SK-N-SH (cell line): ENCODE measurements around the gene ASPG. TPM values are rescaled to one million over a fixed set of nuclear protein-coding genes. Genes with fewer than 3 reads are reported as not detected.

Source experiments
- CTCF ChIA-PET: fragments of 300-600, 350-600 bp; formaldehyde crosslinking; extraction: SDS; loops from one replicate; lab custom pipeline; 2021; lab: Yijun Ruan, JAX
- POLR2A ChIA-PET: fragments of 350-600 bp; sonication (Branson Sonifier 250); formaldehyde crosslinking; extraction: SDS; loops from one replicate; lab custom pipeline; 2020; ENCODE audit warnings: antibody characterized with exemption, inconsistent platforms; lab: Yijun Ruan, JAX
- DNase-seq: peaks from one replicate; pipeline ENCODE4 v3.0.0; 2012
- H2AFZ ChIP-seq: fragments of 200-600 bp; sonication (generic); 2 replicates; pipeline ENCODE4 v1.8.1; 2016; ENCODE audit warnings: antibody characterized with exemption, mild to moderate bottlenecking, low read depth
- H3F3A ChIP-seq: fragments of 200-600 bp; sonication (generic); replicated peaks from 2 replicates; pipeline ENCODE3; 2016; ENCODE audit warnings: antibody characterized with exemption, mild to moderate bottlenecking; ENCODE audit not compliant: insufficient read depth
- H3K27ac ChIP-seq, 2 experiments: fragments of 200-500 bp in 1 of 2; fragments of 200-600 bp in 1 of 2; sonication (Bioruptor generic) in 1 of 2; sonication (generic), shearing (Covaris generic) in 1 of 2; 2 replicates each; pipeline versions ENCODE4 v1.5.1 to v1.6.1; 2014 to 2016; ENCODE audit warnings: low read depth in 2 of 2, inconsistent platforms in 1 of 2, low read length in 1 of 2, mild to moderate bottlenecking in 1 of 2, mixed read lengths in 1 of 2
- H3K27me3 ChIP-seq: fragments of 200-600 bp; sonication (generic), shearing (Covaris generic); 2 replicates; pipeline ENCODE4 v1.6.1; 2016; ENCODE audit warnings: mixed run types; ENCODE audit not compliant: insufficient read depth
- H3K36me3 ChIP-seq, 2 experiments: fragments of 200-500 bp in 1 of 2; fragments of 200-600 bp in 1 of 2; sonication (Bioruptor generic) in 1 of 2; sonication (generic) in 1 of 2; replicated peaks in 1 of 2; 2 replicates each; pipeline versions ENCODE3 to v1.5.1; 2014 to 2016; ENCODE audit warnings: low read length in 1 of 2, mild to moderate bottlenecking in 1 of 2; ENCODE audit not compliant: insufficient read depth in 2 of 2, control insufficient read depth in 1 of 2
- H3K4me1 ChIP-seq, 2 experiments: fragments of 200-500 bp in 1 of 2; fragments of 200-600 bp in 1 of 2; sonication (Bioruptor generic) in 1 of 2; sonication (generic), shearing (Covaris generic) in 1 of 2; 2 replicates each; pipeline versions ENCODE4 v1.5.1 to v1.6.1; 2014 to 2016; ENCODE audit warnings: low read depth in 1 of 2, low read length in 1 of 2, mixed run types in 1 of 2; ENCODE audit not compliant: insufficient read depth in 2 of 2, control insufficient read depth in 1 of 2
- H3K4me2 ChIP-seq: fragments of 200-600 bp; sonication (generic), shearing (Covaris generic); 2 replicates; pipeline ENCODE4 v1.6.1; 2017; ENCODE audit warnings: mixed run types
- H3K4me3 ChIP-seq, 2 experiments: fragments of 200-500 bp in 1 of 2; fragments of 200-600 bp in 1 of 2; sonication (Bioruptor generic) in 1 of 2; sonication (generic), shearing (Covaris generic) in 1 of 2; 2 replicates each; pipeline versions ENCODE4 v1.5.1 to v1.8.1; 2014 to 2016; ENCODE audit warnings: low read depth in 2 of 2, inconsistent platforms in 1 of 2, low read length in 1 of 2, mild to moderate bottlenecking in 1 of 2, mixed read lengths in 1 of 2, moderate library complexity in 1 of 2
- H3K79me2 ChIP-seq: fragments of 200-600 bp; sonication (generic); 2 replicates; pipeline ENCODE4 v1.8.1; 2017; ENCODE audit warnings: mild to moderate bottlenecking; ENCODE audit not compliant: insufficient read depth
- H3K9ac ChIP-seq: fragments of 200-600 bp; sonication (generic); 2 replicates; pipeline ENCODE4 v1.6.1; 2017; ENCODE audit warnings: mixed run types
- H3K9me2 ChIP-seq: fragments of 200-600 bp; sonication (generic); 2 replicates; pipeline ENCODE4 v1.6.1; 2017; ENCODE audit warnings: mixed run types
- H3K9me3 ChIP-seq: fragments of 200-600 bp; sonication (generic); 2 replicates; pipeline ENCODE4 v1.6.1; 2017; ENCODE audit warnings: mixed run types, mild to moderate bottlenecking, moderate library complexity
- H4K20me1 ChIP-seq: fragments of 200-600 bp; sonication (generic); 2 replicates; pipeline ENCODE4 v1.6.1; 2017; ENCODE audit warnings: mild to moderate bottlenecking, mixed run types; ENCODE audit not compliant: insufficient read depth
- ELF1 ChIP-seq: IDR thresholded peaks from 2 replicates; pipeline ENCODE4 v1.4.0; 2012
- POLR2AphosphoS5 ChIP-seq: IDR thresholded peaks from 2 replicates; pipeline ENCODE4 v1.6.1; 2012; ENCODE audit warnings: low read depth, low read length
- RAD21 ChIP-seq: IDR thresholded peaks from 2 replicates; pipeline ENCODE4 v1.6.1; 2012; ENCODE audit warnings: mild to moderate bottlenecking, low read length
- SIN3A ChIP-seq: IDR thresholded peaks from 2 replicates; pipeline ENCODE4 v1.6.1; 2012; ENCODE audit warnings: low read depth, mild to moderate bottlenecking, low read length, moderate library complexity, borderline replicate concordance
- TEAD4 ChIP-seq: IDR thresholded peaks from 2 replicates; pipeline ENCODE4 v1.4.0; 2012; ENCODE audit warnings: mild to moderate bottlenecking, borderline replicate concordance; ENCODE audit not compliant: insufficient read depth
- YY1 ChIP-seq: IDR thresholded peaks from 2 replicates; pipeline ENCODE4 v1.4.0; 2012; ENCODE audit warnings: low read depth, mild to moderate bottlenecking
- WGBS: methylation state at CpG from one replicate; pipeline ENCODE4 v1.1.6; 2017; ENCODE audit warnings: low lambda C conversion rate; 5-methylcytosine and 5-hydroxymethylcytosine counted together
- polyA plus RNA-seq, 3 experiments: library from polyadenylated mRNA; depleted of rRNA; stranded (reverse); fragments of >200 nt; gene quantifications; 2 replicates each; pipeline ENCODE4 v1.2.3, GENCODE V29; 2012
- TF ChIP-seq, protein P1 (sequence below): IDR thresholded peaks from 2 replicates; pipeline ENCODE4 v1.6.1; 2012; ENCODE audit warnings: mild to moderate bottlenecking, low read depth, low read length, moderate library complexity
- TF ChIP-seq, protein P2 (sequence below): IDR thresholded peaks from 2 replicates; pipeline ENCODE4 v1.4.0; 2012; ENCODE audit warnings: low read depth
- TF ChIP-seq, protein P3 (sequence below): fragments of 150-350 bp; IDR thresholded peaks from 2 replicates; pipeline ENCODE4 v1.6.1; 2016; ENCODE audit warnings: mild to moderate bottlenecking, low read depth, low read length
- TF ChIP-seq, protein P4 (sequence below): IDR thresholded peaks from 2 replicates; pipeline ENCODE4 v1.4.0; 2012; ENCODE audit warnings: low read depth, borderline replicate concordance
- TF ChIP-seq, protein P5 (sequence below): fragments of 200-600 bp; sonication (generic); IDR thresholded peaks from 2 replicates; pipeline ENCODE4 v1.6.1; 2017; ENCODE audit warnings: antibody characterized with exemption, mild to moderate bottlenecking, moderate library complexity

ASPG gene
- polyA plus RNA-seq, 1 of the 3 experiments (the other 2 are of a cell fraction), result not detected

DNA sequence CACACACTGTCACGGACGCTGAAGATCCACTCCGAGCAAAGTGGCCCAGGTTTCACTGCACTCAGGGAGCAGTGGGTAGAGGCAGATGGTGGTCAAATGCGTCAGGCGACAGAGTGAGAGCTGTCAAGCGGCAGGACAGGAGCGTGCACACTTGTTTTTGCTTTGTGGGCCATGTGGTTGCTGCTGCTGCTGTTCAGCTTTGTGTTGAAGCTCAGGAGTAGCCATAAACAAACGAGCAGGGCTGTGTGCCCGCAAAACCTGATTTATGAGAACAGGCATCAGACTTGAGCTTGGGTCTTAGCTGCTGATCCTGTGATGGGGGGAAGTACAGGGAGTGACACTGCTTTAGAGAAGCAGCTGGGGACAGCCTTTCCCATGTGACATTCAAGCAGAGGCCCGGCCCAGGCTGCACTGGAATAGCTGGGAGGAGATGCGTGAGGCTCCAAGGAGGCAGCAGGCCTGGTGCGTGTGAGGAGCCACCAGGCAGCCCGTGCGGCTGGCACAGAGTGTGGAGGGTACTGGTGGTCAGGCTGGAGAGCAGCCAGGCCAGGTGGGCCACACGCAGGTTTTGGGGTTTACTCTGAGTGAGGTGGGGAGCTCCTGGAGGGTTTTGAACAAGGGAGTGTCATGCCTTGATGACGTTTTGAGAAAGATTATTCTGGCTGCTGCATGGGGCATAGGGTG lies 31.1 kb upstream of the ASPG start (continued):
- TF ChIP-seq, protein P1, sequence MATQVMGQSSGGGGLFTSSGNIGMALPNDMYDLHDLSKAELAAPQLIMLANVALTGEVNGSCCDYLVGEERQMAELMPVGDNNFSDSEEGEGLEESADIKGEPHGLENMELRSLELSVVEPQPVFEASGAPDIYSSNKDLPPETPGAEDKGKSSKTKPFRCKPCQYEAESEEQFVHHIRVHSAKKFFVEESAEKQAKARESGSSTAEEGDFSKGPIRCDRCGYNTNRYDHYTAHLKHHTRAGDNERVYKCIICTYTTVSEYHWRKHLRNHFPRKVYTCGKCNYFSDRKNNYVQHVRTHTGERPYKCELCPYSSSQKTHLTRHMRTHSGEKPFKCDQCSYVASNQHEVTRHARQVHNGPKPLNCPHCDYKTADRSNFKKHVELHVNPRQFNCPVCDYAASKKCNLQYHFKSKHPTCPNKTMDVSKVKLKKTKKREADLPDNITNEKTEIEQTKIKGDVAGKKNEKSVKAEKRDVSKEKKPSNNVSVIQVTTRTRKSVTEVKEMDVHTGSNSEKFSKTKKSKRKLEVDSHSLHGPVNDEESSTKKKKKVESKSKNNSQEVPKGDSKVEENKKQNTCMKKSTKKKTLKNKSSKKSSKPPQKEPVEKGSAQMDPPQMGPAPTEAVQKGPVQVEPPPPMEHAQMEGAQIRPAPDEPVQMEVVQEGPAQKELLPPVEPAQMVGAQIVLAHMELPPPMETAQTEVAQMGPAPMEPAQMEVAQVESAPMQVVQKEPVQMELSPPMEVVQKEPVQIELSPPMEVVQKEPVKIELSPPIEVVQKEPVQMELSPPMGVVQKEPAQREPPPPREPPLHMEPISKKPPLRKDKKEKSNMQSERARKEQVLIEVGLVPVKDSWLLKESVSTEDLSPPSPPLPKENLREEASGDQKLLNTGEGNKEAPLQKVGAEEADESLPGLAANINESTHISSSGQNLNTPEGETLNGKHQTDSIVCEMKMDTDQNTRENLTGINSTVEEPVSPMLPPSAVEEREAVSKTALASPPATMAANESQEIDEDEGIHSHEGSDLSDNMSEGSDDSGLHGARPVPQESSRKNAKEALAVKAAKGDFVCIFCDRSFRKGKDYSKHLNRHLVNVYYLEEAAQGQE, result no peak
- TF ChIP-seq, protein P2, sequence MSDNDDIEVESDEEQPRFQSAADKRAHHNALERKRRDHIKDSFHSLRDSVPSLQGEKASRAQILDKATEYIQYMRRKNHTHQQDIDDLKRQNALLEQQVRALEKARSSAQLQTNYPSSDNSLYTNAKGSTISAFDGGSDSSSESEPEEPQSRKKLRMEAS, result no peak
- no peak for TF ChIP-seq TEAD4
- TF ChIP-seq RAD21, result no peak
- TF ChIP-seq, protein P3, sequence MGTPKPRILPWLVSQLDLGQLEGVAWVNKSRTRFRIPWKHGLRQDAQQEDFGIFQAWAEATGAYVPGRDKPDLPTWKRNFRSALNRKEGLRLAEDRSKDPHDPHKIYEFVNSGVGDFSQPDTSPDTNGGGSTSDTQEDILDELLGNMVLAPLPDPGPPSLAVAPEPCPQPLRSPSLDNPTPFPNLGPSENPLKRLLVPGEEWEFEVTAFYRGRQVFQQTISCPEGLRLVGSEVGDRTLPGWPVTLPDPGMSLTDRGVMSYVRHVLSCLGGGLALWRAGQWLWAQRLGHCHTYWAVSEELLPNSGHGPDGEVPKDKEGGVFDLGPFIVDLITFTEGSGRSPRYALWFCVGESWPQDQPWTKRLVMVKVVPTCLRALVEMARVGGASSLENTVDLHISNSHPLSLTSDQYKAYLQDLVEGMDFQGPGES, result no peak
- TF ChIP-seq YY1, result no peak
- TF ChIP-seq ELF1, result no peak

DNA sequence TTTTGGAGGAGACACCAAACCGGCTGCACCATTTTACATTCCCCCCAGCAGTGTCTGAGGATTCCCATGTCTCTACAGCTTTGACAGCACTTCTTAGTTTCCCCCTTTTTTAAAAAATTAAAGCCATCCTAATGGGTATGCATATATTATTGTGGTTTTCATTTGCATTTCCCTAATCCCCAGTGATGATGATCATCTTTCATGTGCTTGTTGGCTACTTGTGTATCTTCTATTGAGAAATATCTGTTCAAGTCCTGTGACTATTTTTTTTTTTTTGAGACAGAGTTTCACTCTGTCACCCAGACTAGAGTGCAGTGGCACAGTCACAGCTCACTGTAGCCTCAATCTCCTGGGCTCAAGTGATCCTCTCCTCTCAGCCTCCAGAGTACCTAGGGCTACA lies 23.2 kb upstream of the ASPG start:
- POLR2A ChIA-PET, result no interaction called here
- H3K9me2 ChIP-seq, result no peaks in the 10 kb centered on the region
- no peak overlapping the region for H2AFZ ChIP-seq
- no peaks in the 10 kb centered on the region for H3K9me3 ChIP-seq
- H4K20me1 ChIP-seq, result no peaks in the 10 kb centered on the region
- H3K36me3 ChIP-seq, result no peaks in the 10 kb centered on the region
- no peaks in the 10 kb centered on the region for H3K27me3 ChIP-seq
- no peak overlapping the region for H3K4me2 ChIP-seq
- DNase-seq, result no peak
- H3K4me3 ChIP-seq, result no peak overlapping the region
- no peaks in the 10 kb centered on the region for H3K79me2 ChIP-seq
- 28% methylated on average over 1 of the region's 1 CpG for whole genome bisulfite sequencing
- CTCF ChIA-PET, result interaction anchor here (1.7 kb wide), 1 partner anchor 16 kb away, joined by 5 read pairs; no protein-coding TSS in a partner anchor
- no peak overlapping the region for H3K27ac ChIP-seq
- no peaks in the 10 kb centered on the region for H3F3A ChIP-seq
- H3K4me1 ChIP-seq, result no peaks in the 10 kb centered on the region
- TF ChIP-seq, protein P4, sequence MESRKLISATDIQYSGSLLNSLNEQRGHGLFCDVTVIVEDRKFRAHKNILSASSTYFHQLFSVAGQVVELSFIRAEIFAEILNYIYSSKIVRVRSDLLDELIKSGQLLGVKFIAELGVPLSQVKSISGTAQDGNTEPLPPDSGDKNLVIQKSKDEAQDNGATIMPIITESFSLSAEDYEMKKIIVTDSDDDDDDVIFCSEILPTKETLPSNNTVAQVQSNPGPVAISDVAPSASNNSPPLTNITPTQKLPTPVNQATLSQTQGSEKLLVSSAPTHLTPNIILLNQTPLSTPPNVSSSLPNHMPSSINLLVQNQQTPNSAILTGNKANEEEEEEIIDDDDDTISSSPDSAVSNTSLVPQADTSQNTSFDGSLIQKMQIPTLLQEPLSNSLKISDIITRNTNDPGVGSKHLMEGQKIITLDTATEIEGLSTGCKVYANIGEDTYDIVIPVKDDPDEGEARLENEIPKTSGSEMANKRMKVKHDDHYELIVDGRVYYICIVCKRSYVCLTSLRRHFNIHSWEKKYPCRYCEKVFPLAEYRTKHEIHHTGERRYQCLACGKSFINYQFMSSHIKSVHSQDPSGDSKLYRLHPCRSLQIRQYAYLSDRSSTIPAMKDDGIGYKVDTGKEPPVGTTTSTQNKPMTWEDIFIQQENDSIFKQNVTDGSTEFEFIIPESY, result no peak
- no peak for TF ChIP-seq POLR2AphosphoS5
- TF ChIP-seq, protein P5, sequence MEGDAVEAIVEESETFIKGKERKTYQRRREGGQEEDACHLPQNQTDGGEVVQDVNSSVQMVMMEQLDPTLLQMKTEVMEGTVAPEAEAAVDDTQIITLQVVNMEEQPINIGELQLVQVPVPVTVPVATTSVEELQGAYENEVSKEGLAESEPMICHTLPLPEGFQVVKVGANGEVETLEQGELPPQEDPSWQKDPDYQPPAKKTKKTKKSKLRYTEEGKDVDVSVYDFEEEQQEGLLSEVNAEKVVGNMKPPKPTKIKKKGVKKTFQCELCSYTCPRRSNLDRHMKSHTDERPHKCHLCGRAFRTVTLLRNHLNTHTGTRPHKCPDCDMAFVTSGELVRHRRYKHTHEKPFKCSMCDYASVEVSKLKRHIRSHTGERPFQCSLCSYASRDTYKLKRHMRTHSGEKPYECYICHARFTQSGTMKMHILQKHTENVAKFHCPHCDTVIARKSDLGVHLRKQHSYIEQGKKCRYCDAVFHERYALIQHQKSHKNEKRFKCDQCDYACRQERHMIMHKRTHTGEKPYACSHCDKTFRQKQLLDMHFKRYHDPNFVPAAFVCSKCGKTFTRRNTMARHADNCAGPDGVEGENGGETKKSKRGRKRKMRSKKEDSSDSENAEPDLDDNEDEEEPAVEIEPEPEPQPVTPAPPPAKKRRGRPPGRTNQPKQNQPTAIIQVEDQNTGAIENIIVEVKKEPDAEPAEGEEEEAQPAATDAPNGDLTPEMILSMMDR, result no peak
- no peak for TF ChIP-seq SIN3A
- H3K9ac ChIP-seq, result no peak overlapping the region
